NCI-H510A treated with DMSO at 0.1 percent for 48 hours (cell line): Measurements from ENCODE around the gene CHDH.
A peak's percentile ranks its signal among the peaks of the same experiment; 100 is the strongest.

Source experiments
- DNase-seq: peaks from one replicate; lab custom pipeline; 2025; lab: John Stamatoyannopoulos, UW

Gene CHDH

DNA sequence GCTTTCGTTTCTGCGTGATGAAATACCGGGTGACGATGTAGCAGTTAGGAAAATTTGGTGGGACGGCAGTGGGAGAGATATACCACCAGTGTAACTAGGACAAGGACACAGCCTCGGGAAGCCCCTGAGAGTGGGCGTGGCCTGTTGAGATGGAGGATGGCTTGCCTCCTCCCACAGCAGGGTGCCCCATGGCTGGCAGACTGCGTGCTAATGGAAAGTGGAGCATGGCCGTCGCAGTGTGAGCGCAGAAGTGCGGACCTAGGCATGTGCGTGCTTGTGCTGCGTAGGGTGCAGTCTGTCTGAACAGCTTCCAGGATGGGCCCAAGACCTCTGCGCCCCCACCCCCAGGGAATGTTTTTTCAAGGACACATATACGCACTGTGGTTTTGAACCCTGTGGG lies 56.8 kb downstream of the CHDH start:
- DNase-seq: no peak

DNA sequence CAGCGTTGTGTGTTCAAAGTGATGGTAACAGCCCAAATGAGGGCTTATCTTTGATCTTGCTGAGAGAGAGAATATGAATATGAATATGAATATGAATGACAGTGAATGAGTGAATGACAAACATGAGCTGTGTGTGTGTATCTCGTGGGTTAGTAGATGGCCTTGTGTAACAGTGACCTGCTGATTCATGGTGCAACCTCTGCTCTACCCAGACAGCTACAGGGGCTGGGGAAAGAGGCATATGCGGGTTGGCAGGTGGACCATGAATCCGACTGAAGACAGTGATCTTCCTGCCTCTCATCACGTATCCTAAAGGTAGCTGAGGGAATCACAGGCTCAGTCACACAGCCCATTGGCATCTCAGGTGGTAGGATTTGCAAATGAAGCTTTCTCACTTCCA lies 58.2 kb downstream of the CHDH start:
- no peak for DNase-seq

DNA sequence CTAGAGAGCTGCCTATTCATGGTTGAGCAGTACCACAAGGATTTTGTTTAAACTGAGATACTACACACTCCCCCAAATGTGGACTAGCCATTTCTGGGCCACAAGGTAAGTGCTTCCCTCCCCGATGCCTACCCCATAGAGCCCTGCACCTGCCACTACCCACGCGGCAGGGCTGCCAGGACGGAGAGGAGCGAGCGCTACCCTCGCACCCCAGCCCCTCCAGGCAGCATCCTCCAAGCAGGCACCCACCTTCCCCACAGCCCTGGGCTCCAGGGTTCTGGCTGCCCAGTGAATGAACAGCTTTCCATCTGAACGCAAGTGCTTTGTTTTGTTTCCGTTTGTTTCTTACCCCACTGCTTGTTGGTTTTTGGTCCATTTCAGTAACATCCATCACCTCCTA lies 59.2 kb downstream of the CHDH start:
- no peak for DNase-seq

DNA sequence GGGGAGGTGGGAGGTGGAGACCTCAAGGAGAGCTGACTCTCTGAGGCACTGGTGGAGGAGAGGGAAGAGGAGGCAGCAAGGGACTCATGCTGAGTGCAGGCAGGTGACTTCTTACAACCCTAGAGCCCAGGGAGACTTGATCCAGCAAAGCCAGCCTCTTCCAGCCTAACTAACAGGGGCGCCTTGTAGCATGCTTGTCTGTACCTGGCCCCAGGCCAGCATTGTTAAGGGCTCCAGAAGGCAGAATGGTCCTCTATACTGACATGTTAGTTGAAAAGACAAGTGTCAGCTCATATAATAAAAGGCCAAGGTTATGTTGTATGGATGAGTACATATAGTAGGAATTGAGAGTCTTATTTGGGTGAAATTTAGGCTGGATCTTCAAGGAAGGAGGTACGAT lies 65.4 kb downstream of the CHDH start:
- no peak for DNase-seq

DNA sequence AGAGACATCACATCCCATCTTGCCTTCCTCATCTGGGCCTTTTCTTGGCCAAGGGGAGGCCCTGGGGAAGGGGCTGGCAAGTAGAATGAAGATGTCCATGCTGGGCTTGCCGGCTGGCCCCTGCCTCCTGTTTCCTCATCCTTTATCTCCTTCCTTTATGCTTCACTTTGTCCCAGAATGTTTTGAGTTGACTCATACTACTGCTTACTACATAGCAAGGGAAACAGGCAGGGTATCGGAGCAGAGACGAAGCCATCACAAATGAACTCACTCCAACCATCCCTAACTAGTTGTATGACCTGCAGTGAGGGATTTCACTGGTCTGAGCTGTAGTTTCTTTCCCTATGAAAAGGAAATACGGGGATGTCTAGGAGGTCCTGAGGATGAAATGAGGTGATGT lies 66.0 kb downstream of the CHDH start:
- DNase-seq: no peak

DNA sequence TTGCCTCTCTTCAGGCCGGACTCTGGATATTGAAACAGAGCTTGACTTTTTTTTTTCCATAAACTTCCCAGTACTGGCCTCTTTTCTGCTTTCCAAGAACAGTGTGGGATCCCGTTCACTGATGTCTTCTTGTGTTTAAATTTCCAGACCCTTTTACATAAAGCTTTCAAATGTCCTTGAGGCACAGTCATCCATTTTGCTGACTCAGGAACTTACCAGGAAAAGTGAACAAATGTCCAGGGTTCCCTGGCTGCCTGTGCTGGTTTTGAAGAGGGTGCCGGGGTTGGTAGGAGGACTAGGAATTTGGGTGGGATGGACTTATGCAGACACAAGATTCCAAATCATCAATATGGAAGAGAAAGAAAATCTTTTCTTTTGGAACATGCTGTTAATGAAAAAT lies 68.1 kb downstream of the CHDH start:
- DNase-seq: no peak

DNA sequence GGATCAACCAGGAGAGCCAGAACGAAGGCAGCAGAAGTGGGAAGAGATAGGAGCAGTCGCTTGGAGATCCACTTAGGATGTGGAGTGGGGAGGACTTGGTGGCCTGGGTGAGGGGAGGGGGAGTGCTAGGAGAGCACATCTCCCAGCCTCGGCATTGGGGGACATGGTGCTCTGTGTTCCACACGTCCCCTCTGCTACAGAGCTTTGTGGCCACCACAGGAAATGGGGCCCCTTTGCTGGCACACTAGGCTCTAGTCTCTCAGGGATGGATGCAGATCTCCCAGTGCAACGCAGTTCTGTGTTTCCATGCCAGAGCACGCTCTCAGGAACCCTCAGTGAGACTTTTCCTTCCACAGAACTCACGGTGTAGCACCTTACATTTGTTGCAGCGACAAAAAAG lies 68.8 kb downstream of the CHDH start:
- no peak for DNase-seq

DNA sequence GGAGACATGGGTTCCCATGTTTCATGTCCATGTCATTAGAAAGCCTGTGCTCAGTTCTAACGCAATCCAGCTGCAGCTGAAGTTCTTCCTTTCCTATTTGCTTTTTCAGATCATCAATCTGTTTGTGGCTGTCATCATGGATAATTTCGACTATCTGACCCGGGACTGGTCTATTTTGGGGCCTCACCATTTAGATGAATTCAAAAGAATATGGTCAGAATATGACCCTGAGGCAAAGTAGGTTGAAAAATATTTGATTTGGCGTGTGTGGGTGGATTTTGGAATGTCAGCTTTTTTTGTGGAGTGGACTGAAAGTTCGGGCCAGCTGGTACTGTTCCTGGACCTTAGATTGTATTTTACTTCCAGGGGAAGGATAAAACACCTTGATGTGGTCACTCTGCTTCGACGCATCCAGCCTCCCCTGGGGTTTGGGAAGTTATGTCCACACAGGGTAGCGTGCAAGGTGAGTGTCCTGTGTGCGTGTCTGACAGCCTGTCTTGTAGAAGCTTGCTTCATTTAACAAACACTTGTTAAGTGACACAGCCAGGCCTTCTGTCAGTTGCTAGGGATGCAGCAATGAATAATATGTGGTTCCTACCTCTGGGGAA lies 69.6 kb downstream of the CHDH start:
- DNase-seq: no peak

DNA sequence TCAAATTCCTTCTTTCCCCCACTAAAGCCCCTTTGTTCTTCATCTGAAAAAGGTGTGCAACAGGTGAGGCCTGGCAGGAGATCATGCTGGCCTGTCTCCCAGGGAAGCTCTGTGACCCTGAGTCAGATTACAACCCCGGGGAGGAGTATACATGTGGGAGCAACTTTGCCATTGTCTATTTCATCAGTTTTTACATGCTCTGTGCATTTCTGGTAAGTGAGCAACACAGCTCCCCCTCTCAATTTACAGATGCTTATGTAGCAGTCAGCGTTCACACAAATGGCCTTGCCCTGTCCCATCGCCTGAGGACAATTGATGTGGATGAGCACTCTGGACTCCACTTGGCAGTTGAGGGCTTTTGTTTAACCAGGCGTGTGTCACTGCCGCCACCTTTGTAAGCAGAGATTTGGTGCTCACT lies 70.4 kb downstream of the CHDH start:
- DNase-seq: no peak

DNA sequence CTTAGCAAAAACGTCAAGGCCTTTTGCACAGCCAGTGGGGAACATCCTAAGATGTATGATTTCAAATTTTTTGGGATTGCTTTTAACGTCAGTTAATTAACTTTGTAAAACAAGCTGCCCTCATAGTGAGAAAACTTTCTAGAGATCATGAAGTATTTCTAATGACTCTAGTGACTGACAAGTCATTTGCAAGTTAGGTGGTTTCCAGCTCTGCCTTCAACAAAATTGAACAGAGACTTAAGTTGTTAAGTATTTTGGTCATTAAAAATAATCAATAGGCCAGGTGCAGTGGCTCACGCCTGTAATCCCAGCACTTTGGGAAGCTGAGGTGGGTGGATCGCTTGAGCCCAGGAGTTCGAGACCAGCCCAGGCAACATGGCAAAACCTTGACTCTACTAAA lies 71.2 kb downstream of the CHDH start:
- DNase-seq: no peak

DNA sequence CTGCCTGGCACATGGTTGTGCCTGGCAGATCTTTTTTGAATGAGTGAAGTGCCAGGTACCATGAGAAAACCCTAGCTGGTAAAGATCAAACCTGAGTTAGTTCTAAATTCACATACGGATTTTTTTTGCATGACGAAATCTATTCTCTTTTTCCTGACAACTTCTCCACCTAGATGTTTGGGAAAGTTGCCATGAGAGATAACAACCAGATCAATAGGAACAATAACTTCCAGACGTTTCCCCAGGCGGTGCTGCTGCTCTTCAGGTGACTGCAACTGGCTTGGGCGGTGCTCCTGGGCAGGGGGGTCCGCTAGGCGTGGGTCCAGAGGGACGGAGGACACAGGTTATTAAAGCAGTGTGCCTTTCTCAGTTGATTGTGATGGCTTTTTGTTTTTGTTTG lies 71.8 kb downstream of the CHDH start:
- no peak for DNase-seq

DNA sequence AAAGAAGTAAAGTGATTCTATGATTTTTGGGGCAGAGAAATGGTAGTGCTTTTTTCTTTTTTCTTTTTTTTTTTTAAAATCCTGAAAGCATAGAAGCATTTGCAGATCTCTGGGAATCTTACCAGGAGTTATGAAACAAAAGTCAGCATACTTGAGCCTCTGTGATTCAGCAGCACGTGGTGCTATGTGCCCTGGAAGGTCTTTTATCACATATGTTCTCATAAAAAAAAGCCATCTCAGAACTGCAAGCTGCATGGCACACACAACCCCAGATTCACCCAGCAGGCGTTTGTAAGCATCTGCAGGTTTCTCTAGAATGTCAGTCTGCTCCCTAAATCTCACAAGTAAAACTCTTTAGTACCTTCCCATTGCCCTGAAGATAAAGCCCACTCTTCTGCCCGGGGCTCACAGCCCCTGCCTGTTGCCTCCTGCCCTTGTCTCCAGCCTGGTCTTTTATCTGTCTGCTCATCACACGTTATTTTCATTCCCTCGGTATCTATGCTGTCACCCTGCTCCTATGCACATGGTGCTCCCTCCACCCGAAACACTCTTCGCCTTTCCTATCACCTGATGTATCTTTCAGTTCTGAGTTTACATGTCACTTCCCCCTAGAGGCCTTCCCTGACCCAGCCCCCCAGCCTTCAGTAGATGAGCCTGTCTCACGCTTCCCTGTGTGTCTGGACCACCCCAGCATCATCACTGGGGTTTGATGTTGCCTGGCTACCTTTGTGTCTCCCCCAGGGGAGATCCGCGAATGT lies 72.4 kb downstream of the CHDH start:
- DNase-seq: no peak

DNA sequence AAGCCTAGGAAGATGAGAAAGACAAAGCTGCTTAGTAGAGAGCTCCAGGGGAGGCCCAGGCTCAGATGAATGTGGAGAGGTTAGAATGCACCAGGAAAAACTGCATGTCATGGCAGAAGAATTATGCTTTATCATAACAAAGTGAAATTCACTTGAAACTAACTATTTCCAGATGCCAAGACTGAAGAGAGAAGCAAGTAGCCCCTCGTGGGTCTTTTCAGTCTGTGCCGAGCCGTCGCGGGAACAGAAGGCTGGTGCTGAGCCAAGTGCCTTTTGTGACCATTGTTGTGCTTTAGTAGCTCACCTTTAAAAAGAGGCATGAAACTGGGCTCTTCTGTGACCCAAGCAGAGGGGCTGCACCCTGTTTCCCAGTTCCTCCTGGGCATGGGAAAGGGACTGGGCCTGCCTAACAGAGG lies 73.2 kb downstream of the CHDH start:
- DNase-seq: no peak

DNA sequence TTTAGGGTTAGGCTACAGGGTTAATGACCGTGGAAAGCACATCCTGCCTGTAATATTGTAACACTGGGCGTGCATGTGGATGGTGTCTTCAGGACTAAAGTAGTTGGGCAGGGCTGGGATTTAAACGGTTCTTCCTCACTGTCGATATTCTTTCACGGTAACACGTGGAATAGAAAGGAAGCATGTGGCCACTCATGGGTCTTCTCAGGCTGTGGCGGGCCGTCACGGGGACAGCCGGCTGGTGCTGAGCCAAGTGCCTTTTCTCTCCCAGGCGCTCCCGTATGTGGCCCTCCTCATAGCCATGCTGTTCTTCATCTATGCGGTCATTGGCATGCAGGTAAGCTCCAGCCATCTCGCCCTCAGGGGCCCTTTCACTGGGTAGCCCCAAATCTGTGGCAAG lies 73.7 kb downstream of the CHDH start:
- DNase-seq: no peak

DNA sequence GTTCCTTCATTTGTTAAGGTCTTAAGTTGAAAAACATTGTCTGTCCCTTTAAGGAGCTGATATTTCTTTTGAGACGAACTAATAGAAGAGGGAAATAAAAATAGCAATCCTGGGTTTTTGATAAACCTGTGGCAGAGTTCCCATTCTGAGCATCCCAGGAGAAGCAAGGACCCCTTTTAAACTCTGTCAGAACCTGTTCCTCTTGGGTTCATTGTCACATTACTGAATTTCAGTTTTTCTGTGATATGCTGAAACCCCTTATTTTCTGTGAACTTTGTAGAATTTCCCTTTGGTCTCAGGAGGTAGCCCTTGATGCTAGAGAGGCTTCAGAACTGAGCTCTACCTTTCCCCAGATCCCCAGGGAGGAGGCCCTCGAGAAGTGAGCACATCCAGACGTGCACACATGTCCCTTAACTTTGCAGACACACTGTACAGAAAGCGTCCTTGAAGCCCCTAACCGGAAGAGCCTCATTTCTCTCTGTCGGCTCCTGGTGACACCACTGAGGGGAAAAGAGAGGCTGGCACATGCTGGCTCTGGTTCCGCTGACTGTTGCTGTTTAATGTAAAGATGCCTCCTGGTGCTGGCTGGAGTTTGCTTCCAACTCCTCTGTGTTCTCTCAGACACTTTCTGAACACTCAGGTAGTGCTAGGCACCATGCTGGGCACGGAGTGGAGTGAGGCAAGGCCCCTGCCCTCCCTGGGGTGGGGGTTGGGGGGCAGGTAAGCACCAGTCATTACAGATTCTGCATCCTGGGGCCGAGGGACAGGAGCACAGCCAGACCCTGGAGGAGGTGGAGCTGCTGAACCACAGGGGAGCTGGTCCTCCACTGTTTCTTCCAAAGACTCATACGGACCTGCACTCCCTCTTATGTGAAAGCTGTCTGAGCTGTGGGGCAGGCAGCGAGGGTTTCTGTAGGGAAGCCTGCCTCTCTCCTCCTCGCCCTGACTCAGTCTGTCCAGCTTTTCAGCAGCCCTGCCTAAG lies 77.5 kb downstream of the CHDH start:
- no peak for DNase-seq

DNA sequence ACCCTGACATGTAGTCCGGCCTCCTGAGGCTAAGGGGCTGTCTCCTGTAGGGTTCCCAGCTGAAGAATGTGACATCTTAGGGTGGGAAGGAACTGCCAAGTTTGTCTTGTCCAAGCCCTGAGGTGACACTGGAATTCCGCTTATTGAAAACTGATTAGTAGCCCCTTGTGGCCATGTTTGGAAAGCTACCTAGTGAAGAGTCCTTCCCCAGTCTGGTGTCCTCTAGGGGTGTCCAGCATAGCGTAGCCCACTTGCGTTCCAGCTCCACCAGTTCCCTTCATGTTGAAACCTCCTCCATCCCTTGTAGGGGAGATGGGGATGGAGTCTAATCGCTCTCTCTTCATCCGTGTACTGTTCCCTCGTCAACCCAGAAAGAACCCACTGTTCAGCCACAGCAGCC lies 79.5 kb downstream of the CHDH start:
- no peak for DNase-seq

DNA sequence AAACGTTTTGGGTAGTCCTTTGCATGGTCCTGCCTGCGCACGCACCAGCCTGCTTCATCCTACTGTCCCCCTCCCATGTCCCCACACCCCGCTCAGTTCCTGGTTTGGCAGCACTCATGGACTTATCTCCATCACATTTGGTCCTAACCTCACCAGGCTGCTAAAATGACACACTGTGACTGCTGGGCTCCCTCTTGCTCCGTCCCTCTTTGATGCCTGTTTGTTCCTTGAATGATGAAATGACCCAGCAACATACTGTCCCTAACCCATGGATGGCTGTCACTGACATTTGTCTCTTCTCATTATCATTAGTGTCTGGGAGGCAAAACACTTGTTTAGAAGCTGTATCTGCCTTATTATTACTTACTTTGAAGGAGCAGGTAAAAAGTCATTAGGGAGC lies 80.5 kb downstream of the CHDH start:
- no peak for DNase-seq

DNA sequence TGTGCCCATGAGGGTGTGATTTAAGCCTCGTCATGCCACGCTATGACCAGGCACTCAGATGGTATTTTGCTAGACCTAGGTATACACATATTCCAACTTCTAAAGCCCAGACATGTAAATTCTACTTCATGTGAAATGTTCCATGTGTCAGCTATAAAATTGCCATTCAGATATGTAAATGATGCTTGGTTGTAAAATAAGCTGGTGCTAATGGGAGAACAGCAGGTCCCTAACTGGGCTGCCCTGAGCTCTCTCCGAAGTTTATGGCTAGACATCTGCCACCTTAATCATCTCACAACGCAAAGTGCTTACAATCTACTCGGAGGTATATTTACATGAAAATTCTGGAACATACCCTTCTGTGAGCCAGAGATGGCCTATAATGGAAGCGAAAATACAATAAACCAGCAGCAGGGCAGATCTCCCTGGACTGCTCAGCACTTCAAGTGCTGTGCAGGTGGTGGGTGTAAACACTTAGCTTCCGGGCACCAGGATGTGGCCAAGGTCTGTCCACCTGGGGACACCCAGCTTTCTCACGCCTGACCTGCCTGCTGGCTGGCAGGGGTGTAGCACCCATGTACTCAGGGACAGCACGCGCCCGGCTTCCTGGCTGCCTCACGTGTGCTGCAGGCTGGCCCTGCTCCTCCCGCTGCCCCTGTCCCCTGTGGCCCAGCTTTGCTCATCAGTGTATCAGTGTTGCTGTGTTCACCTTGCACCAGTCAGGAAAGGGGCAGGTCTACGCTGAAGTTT lies 82.0 kb downstream of the CHDH start:
- peak; percentile 64 for DNase-seq

DNA sequence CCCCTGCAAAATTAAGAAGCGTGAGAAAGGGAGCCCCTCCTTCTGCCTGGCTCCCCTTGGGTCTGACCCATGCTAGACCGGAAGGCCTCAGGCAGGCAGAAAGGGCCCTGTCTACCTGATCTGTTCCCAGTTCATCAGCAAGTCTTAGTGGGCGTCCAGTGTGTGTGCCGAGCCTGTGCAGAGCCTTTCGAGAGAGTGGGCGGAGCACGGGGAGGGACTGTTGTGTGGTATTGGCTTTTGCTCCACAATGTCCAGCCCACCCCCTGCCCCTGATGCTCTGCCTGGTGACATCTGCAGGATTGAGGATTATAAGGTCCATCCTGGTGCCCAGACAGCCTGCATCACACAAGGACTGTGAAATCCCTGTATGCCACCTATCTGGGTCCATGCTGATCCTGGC lies 82.9 kb downstream of the CHDH start:
- DNase-seq: peak; percentile 18
